Astrocyte (in vitro differentiated cells and primary cell): Measurements from ENCODE around the gene TBK1. TPM values are rescaled to one million over a fixed set of nuclear protein-coding genes. Genes with fewer than 3 reads are reported as not detected.

Experiments used
- DNase-seq: peaks from one replicate; pipeline ENCODE4 v3.0.0-alpha.2; 2010; ENCODE audit warnings: low read depth
- FAIRE-seq: peaks from 2 replicates; lab custom pipeline; 2011; peaks lifted over from hg19 to GRCh38; lab: Jason Lieb, UNC
- H2AFZ ChIP-seq: 2 replicates; pipeline ENCODE4 v1.6.0; 2012; ENCODE audit warnings: low read depth, low read length, inconsistent platforms
- H3K27ac ChIP-seq: 2 replicates; pipeline ENCODE4 v1.5.1; 2011; ENCODE audit warnings: low read depth, low read length, inconsistent platforms
- H3K27me3 ChIP-seq: 2 replicates; pipeline ENCODE4 v1.6.0; 2011; ENCODE audit warnings: low read length, inconsistent platforms; ENCODE audit not compliant: insufficient read depth
- H3K36me3 ChIP-seq: 2 replicates; pipeline ENCODE4 v1.5.1; 2011; ENCODE audit warnings: low read length, inconsistent platforms; ENCODE audit not compliant: insufficient read depth
- H3K4me1 ChIP-seq: 2 replicates; pipeline ENCODE4 v1.5.1; 2011; ENCODE audit warnings: low read length, inconsistent platforms; ENCODE audit not compliant: insufficient read depth
- H3K4me2 ChIP-seq: 2 replicates; pipeline ENCODE4 v1.6.0; 2012; ENCODE audit warnings: low read length, inconsistent platforms
- H3K4me3 ChIP-seq: 2 replicates; pipeline ENCODE4 v1.5.1; 2011; ENCODE audit warnings: low read depth, mild to moderate bottlenecking, low read length, inconsistent platforms; ENCODE audit not compliant: insufficient read depth
- H3K79me2 ChIP-seq: 2 replicates; pipeline ENCODE4 v1.6.0; 2012; ENCODE audit warnings: mild to moderate bottlenecking, low read length, inconsistent platforms; ENCODE audit not compliant: insufficient read depth
- H3K9ac ChIP-seq: 2 replicates; pipeline ENCODE4 v1.6.0; 2012; ENCODE audit warnings: mild to moderate bottlenecking, low read length, inconsistent platforms
- H3K9me3 ChIP-seq: 2 replicates; pipeline ENCODE4 v1.5.1; 2012; ENCODE audit warnings: low read depth, mild to moderate bottlenecking, low read length, inconsistent platforms; ENCODE audit not compliant: insufficient read depth
- H4K20me1 ChIP-seq: 2 replicates; pipeline ENCODE4 v1.6.0; 2012; ENCODE audit warnings: low read length, inconsistent platforms; ENCODE audit not compliant: insufficient read depth
- H3K27ac Mint-ChIP-seq: one replicate; pipeline ENCODE4 v1.8.0; 2021; ENCODE audit warnings: mild to moderate bottlenecking, mixed read lengths; ENCODE audit not compliant: unreplicated experiment
- H3K27me3 Mint-ChIP-seq: one replicate; pipeline ENCODE4 v1.8.0; 2021; ENCODE audit warnings: low read depth, mixed read lengths; ENCODE audit not compliant: unreplicated experiment
- H3K36me3 Mint-ChIP-seq: one replicate; pipeline ENCODE4 v1.8.0; 2021; ENCODE audit warnings: low read depth, mixed read lengths; ENCODE audit not compliant: unreplicated experiment
- H3K4me1 Mint-ChIP-seq: one replicate; pipeline ENCODE4 v1.8.0; 2021; ENCODE audit warnings: low read depth, mixed read lengths; ENCODE audit not compliant: unreplicated experiment
- H3K4me3 Mint-ChIP-seq: one replicate; pipeline ENCODE4 v1.8.0; 2021; ENCODE audit warnings: mild to moderate bottlenecking, moderate library complexity, mixed read lengths; ENCODE audit not compliant: unreplicated experiment
- H3K9me3 Mint-ChIP-seq: one replicate; pipeline ENCODE4 v1.8.0; 2021; ENCODE audit warnings: mild to moderate bottlenecking, mixed read lengths; ENCODE audit not compliant: unreplicated experiment
- CTCF ChIP-seq: IDR thresholded peaks from 2 replicates; pipeline ENCODE4 v1.5.1; 2011; ENCODE audit warnings: low read depth, mild to moderate bottlenecking, inconsistent platforms, low read length, moderate library complexity; ENCODE audit not compliant: insufficient read depth
- EZH2 ChIP-seq: IDR thresholded peaks from 2 replicates; pipeline ENCODE4 v1.6.1; 2012; ENCODE audit warnings: mild to moderate bottlenecking, low read length, inconsistent platforms; ENCODE audit not compliant: insufficient read depth
- total RNA-seq: library from RNA; stranded (reverse); gene quantifications from 2 replicates; pipeline ENCODE4 v1.2.1, GENCODE V29; 2021

TBK1 gene
- total RNA-seq, 1 donor from 2014 or later = 23.7 TPM

- no peak overlapping the region for H2AFZ ChIP-seq
- H3K79me2 ChIP-seq = peaks cover 55% of the 10 kb centered on the region
- H3K4me1 ChIP-seq = peaks cover 9% of the 10 kb centered on the region
- no peak overlapping the region for H3K4me3 ChIP-seq
- no peak for DNase-seq
- peaks cover 7% of the 10 kb centered on the region for H3K36me3 ChIP-seq
- H3K4me3 Mint-ChIP-seq = peak overlapping the region; percentile 3
- no peak overlapping the region for H3K9ac ChIP-seq
- H3K9me3 Mint-ChIP-seq = no peaks in the 10 kb centered on the region
- peaks cover 31% of the 10 kb centered on the region for H4K20me1 ChIP-seq
- H3K27me3 ChIP-seq = no peaks in the 10 kb centered on the region
- H3K27me3 Mint-ChIP-seq = no peaks in the 10 kb centered on the region
- peaks cover 40% of the 10 kb centered on the region for H3K4me1 Mint-ChIP-seq
- H3K36me3 Mint-ChIP-seq = peaks cover 12% of the 10 kb centered on the region
- H3K27ac Mint-ChIP-seq = peak overlapping the region; percentile 54
- FAIRE-seq = no peak
- no peaks in the 10 kb centered on the region for H3K9me3 ChIP-seq
- no peak overlapping the region for H3K27ac ChIP-seq
- H3K4me2 ChIP-seq = peak overlapping the region; percentile 2
- TF ChIP-seq CTCF = no peak
- TF ChIP-seq EZH2 = no peak
Measured at GRCh38 chr12:64459394-64459891, 7.5 kb downstream of the TBK1 start.

GRCh38 chr12:64461634-64462414 lies 9.9 kb downstream of the TBK1 start:
- H3K36me3 ChIP-seq = peaks cover 17% of the 10 kb centered on the region
- Mint-ChIP-seq H3K4me1 (peaks cover 31% of the 10 kb centered on the region), H3K27me3 (no peaks in the 10 kb centered on the region), H3K9me3 (no peaks in the 10 kb centered on the region), H3K27ac (peak overlapping the region; percentile 97), H3K4me3 (peak overlapping the region; percentile 37), H3K36me3 (peaks cover 13% of the 10 kb centered on the region)
- H3K4me3 ChIP-seq = no peak overlapping the region
- H2AFZ ChIP-seq = no peak overlapping the region
- peak overlapping the region; percentile 24 for H3K4me2 ChIP-seq
- TF ChIP-seq CTCF (no peak), EZH2 (no peak)
- FAIRE-seq (peak; percentile 96), DNase-seq (peak; percentile 83)
- H3K9me3 ChIP-seq = no peaks in the 10 kb centered on the region
- H3K4me1 ChIP-seq = peaks cover 9% of the 10 kb centered on the region
- H3K79me2 ChIP-seq = peaks cover 34% of the 10 kb centered on the region
- H3K9ac ChIP-seq = peak overlapping the region; percentile 47
- no peaks in the 10 kb centered on the region for H3K27me3 ChIP-seq
- peak overlapping the region; percentile 77 for H3K27ac ChIP-seq
- peaks cover 24% of the 10 kb centered on the region for H4K20me1 ChIP-seq

- Histone ChIP-seq H3K36me3 (peaks cover 32% of the 10 kb centered on the region), H3K79me2 (no peaks in the 10 kb centered on the region), H3K9ac (no peak overlapping the region), H3K4me1 (peaks cover 9% of the 10 kb centered on the region), H2AFZ (no peak overlapping the region), H3K4me3 (no peak overlapping the region), H3K4me2 (no peak overlapping the region), H3K27ac (no peak overlapping the region), H4K20me1 (peaks cover 7% of the 10 kb centered on the region), H3K9me3 (no peaks in the 10 kb centered on the region), H3K27me3 (no peaks in the 10 kb centered on the region)
- no peak overlapping the region for H3K4me3 Mint-ChIP-seq
- H3K27ac Mint-ChIP-seq = no peak overlapping the region
- no peak for TF ChIP-seq CTCF
- no peak for TF ChIP-seq EZH2
- no peaks in the 10 kb centered on the region for H3K9me3 Mint-ChIP-seq
- DNase-seq = no peak
- peaks cover 11% of the 10 kb centered on the region for H3K36me3 Mint-ChIP-seq
- peak; percentile 45 for FAIRE-seq
- H3K27me3 Mint-ChIP-seq = no peaks in the 10 kb centered on the region
- peaks cover 11% of the 10 kb centered on the region for H3K4me1 Mint-ChIP-seq
Measured at GRCh38 chr12:64466178-64466577, 14.3 kb downstream of the TBK1 start.
